ENCODE data around the gene GAD1. TPM values are rescaled to one million over a fixed set of nuclear protein-coding genes. Genes with fewer than 3 reads are reported as not detected.

GAD1 gene
- total and polyA plus RNA-seq, 2 of the 8 experiments (the other 6 are each of a cell fraction or from before 2014, with no cell fraction given) = 0.65 to 1.0 TPM

GRCh38 chr2:170770606-170771420 is 45.9 kb upstream of the GAD1 start (continued):
- TF ChIP-seq CTBP2 (IDR thresholded peaks at IDR 0.05; ENCODE audit: borderline replicate concordance, insufficient read depth, insufficient read length, low read length) (no peak), ZNF274 (IDR thresholded peaks at IDR 0.05; ENCODE audit: borderline replicate concordance, extremely low read depth, low read length) (no peak), KDM1A (IDR thresholded peaks at IDR 0.05; ENCODE audit: borderline replicate concordance, low read length) (no peak), KDM4A (IDR thresholded peaks at IDR 0.05; ENCODE audit: low read depth, low read length, severe bottlenecking) (peak; percentile 85), YY1 (IDR thresholded peaks at IDR 0.05; ENCODE audit: low read depth, low read length) (no peak), TEAD4 (IDR thresholded peaks at IDR 0.05; ENCODE audit: low read depth, low read length) (peak; percentile 88), NRF1 (IDR thresholded peaks at IDR 0.05; ENCODE audit: low read depth, low read length) (peak; percentile 81)
